Right hindlimb (tissue), 1 donor: Measurements from ENCODE around the gene MTOR.
"Not testable (repeated sequence)": the region's sequence is repeated elsewhere in the genome, so short reads cannot be mapped to it uniquely, and the experiment has no call there.

ENCODE experiments used
- DNase-seq: peaks from one replicate; pipeline ENCODE4 v3.0.0-alpha.2; 2018

The MTOR gene

DNA sequence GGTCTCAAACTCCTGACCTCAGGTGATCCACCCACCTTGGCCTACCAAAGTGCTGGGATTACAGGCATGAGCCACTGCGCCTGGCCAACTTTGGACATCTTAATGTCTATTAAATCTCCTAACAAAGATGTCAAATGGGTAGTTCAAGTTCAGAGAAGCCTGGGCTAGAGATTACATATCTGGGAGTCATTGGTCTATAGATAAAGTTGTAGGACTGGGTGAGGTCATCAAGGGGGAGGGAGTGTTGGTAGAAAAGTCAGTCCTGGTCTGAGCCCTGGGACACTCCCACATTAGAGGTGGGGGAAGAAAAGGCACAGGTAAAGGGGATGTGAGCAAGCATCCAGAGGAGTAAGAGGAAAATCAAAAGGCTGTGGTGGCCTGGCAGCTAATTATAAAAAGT is 17.3 kb upstream of the MTOR start:
- DNase-seq: no peak

GRCh38 chr1:11279152-11279551 is 16.8 kb upstream of the MTOR start:
- no peak for DNase-seq

DNA sequence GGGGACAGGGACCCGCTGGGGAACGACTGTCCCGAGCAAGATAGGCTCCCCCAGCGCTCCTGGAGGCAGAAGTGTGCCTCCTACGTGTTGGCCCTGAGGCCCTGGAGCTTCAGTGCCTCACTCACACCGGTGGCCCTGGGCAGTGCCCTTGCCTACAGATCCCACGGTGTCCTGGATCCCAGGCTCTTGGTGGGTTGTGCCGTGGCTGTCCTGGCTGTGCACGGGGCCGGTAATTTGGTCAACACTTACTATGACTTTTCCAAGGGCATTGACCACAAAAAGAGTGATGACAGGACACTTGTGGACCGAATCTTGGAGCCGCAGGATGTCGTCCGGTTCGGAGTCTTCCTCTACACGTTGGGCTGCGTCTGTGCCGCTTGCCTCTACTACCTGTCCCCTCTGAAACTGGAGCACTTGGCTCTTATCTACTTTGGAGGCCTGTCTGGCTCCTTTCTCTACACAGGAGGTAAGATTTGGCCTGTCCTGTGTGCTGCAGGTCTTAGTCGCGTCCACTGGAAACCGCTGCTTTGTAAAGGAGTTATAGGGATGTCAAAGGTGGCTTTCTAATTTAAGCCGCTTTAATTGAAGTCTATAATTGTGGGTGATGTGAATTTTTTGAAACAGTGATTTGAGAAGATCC is 11.4 kb upstream of the MTOR start:
- no peak for DNase-seq

- peak; percentile 93 for DNase-seq
These were observed 10.7 kb upstream of the MTOR start, which contains the start of gene UBIAD1 for GRCh38 chr1:11272832-11273594. Gene UBIAD1, plus strand, starts transcription at chr1:11273198. Its CDS starts 334 bp downstream, at chr1:11273532.

DNA sequence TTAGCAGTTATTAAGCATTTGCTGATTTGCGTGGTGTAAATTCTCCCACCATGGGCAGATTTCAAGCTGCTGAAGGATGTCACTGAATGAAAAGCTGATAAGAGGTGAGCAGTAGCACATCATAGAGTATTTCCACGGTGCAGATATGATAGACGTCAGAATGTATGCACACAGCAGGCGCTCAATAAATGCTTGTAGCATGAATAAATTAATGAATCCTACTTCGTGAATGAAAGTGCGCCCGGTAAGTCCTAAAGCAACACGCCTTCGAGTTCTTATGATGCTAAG is 10.1 kb upstream of the MTOR start:
- DNase-seq: no peak

- DNase-seq: not testable (repeated sequence)
These were observed 5.3 kb upstream of the MTOR start for GRCh38 chr1:11267350-11268337.

DNA sequence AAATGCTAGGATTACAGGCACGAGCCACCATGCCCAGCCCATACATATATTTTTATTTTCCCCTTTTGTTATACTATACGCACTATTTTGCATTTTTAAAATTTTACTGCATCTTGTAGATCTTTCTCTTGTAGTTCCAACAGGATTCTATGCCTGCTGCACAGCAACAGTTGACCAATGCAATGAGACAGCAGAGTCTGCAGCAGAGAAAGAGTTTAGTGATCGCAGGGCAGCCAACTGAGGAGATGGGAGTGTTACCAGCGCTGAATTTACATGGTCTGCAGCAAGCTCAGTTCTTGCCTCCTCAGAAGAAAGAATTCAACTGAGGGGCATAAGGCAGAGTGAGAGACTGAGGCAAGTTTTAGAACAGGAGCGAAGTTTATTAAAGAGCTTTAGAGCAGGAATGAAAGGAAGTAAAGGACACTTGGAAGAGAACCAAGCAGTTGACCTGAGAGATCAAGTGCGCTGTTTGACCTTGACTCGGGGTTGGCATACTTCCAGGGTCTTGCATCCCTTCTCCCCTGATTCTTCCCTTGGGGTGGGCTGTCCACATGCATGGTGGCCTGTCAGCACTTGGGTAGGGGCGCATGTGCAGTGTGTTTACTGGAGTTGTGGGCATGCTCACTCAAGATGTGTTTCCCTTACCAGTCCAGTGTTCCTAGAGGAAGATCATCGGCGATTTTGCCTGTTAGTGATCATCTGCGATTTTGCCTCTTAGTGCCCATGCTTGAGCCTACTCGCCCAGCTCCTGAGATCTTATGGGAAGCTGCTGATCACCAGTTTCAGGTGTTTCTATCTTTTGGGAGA is 4.1 kb upstream of the MTOR start:
- DNase-seq: no peak

DNA sequence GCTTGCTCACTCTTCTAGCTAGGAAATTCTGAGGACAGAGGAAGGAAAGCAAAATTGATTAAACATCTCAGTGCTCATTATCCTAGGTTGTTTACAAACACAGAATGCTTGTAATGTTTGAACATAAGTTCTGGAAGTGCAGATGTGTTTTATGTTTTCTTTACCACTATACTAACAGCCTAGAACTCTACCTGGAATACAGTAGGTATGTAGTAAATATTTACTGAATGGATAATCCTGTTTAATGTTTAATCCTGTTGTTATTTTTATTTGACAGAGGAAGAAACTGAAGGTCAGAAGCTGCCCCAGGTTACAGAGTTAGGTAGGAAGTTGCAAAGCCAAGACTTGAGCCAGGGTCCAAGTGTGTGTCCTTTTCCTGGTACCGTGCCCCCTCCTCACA is 6.1 kb downstream of the MTOR start:
- DNase-seq: no peak

DNA sequence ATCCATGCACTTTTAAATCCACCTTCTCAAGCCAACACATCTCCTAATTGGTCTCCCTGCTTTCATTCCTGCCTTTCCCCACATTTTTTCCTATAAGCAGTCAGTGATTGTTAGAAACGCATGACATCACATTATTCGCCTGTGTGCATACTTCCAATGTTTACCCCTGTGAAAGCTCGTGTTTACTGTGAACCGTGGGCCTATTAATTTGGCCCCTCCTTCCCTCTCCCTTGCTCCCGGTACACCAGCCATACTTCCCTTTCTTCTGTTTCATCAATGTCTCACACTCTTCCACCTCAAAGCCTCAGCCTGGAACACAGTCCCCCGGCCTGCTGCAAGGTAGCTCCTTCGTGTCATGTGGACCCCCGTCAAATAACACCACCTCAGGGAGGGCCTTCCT is 9.1 kb downstream of the MTOR start:
- DNase-seq: no peak

DNA sequence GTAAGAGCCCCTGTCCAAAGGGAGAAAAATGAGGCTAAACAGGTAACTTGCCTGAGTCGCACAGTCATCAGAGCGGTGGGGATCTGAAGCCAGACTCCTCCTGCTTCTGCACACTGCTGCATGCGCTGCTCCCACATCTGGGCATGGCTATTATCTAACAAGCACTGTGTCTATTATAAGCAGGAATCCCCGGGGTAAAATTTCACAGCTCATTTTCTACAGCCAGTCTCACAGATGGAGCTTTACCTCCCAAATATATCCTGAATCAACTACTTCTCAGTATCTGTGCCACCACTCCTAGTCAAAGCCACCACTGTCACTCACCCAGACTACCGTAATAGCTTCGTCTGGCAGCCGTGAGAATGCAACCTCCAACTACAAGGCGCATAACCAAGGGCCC is 9.8 kb downstream of the MTOR start:
- DNase-seq: no peak

DNA sequence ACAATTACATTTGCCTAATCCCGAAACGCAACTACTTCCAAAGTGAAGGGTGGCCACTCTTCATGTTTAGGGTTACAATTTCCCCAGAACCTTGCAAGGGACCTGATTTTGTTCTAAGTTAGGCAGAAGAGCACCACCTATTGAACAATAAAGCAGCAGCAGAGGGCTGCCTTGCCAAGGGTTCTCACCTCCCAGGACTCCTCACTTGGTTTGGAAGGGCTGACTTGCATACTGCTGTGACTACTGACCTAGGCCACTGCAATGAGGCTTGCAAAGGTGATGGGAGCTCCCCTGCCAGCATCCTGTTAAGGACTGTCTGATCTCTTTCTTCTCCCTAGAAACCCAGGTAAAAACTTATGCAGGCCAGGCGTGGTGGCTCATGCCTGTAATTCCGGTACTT is 14.2 kb downstream of the MTOR start:
- DNase-seq: no peak

DNA sequence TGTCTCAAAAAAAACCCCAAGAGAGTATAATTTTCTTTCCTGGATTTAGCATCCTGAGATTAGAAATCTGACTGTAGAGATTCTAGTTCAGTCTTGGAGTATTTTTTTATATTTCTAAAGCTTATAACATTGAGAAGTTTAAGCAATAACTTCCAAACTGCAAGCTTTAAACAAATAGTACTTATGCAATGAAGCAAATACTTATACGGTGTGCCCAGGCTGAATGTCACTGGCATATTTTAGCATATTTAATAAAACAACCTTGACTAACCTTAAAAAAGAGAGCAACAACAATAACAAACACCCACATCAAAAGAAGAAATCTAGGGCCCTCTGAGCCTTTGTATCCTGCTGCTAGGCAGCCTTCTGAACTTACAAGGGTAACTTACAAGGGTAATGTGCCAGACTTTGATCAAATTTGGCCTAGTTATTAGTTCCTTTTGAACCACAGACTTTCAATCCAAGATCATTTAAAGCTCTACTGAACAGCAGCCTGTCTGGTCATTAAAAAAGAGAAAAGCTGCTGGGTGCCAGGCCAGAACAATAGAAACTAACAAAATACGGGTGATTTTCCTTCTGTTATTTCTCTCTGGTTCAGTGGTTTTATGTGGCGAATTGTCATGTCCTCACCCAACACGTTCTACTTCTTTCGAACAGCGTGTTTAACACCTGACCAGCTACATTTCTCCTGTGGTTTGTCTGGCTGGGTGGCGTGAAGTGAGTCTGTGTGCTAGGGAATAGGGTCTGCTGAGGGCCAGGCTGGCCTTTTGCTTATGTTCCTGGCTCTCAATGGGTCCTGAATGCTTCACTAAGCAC is 16.2 kb downstream of the MTOR start:
- no peak for DNase-seq

- no peak for DNase-seq
These were observed 17.1 kb downstream of the MTOR start for GRCh38 chr1:11245248-11245647.

- DNase-seq: no peak
These were observed 24.0 kb downstream of the MTOR start for GRCh38 chr1:11238311-11238710.

DNA sequence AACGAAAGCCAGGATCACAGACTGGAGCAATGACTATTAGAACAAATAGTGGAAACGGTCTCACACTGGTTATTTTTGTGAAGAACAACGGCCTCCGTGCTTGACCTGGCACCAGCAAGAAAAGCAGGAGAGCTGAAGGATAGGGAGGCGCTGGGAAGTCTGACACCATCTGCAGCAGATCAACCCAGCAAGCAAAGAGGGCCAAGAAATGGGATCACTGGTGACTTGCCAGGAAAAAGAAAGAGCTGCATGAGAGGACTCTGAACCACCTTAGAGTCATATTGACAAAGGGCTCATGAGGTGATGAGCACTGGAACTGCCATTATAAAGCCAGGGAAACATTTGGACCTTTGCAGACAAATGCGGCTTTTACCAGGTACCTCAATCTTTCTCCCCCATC is 25.0 kb downstream of the MTOR start:
- no peak for DNase-seq

DNA sequence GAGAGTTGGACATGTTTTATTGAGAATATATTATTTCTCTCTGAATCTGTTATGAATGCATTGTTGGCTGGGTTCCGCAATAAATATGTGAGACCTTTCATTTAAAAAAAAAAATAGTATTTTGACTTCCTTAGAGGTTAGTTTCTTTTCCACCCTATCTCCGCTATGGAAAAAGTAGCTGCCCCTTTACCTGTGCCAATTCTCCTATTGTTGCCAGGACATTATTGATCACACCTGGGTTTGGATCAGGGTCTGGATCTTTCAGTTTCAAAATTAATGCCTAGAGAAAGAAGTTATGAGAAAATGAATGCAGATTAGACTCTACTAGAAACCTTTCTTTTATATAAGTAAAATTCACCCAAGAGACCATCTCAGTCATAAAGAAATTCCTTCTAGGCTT is 29.1 kb downstream of the MTOR start:
- no peak for DNase-seq

GRCh38 chr1:11229203-11229602 is 33.1 kb downstream of the MTOR start:
- DNase-seq: no peak

- no peak for DNase-seq
These were observed 35.0 kb downstream of the MTOR start for GRCh38 chr1:11227106-11228077.

DNA sequence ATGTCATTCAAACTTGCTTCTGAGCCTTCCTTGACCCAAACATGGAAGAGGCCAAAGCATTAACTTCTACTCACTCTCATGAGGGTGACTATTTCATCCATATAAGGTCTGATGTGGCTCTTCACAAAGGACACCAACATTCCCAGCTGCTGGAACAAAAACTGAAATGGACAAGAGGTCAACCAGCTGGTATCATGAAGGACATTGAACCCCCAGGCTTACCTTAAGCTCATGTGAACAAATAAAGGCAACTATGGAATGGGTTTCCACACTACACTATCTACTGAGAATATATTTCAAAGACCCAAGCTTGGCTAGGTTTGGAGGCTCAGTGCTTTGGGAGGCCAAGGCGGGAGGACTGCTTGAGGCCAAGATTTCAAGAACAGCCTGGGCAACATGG is 46.3 kb downstream of the MTOR start:
- DNase-seq: no peak

DNA sequence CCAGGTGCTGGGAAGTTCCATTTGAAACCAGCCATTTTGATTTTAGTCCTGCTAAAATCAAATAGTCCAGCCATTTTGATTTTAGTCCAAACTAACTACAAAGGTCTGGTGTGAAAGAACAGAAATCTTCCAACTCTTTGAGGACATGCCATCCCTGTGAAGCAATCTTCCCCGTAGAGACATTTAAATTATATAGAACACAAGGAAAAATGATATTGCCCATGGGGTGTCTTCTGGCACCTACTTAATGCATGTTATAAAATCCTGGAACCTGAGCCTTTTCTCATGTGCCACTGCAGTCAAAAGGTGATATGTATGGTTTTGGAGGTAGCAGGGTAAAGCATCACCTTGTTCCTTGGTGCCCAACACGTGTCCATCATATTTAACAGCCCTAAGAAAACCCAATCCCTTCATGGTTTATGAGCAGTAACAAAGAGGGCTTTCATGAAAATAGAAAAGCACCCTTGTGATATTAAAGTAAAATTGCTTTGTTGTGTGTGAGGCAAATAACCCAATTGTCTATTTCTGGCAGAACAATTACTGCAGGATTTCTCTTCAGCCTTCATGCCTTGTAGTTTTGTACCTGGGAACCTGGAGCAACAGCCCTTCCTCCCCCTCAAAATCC is 46.9 kb downstream of the MTOR start:
- DNase-seq: no peak
